ENCODE measurements around the gene FOXA3. TPM values are rescaled to one million over a fixed set of nuclear protein-coding genes. Genes with fewer than 3 reads are reported as not detected.
A peak's percentile ranks its signal among the peaks of the same experiment; 100 is the strongest.

The FOXA3 gene
- total and polyA plus RNA-seq, 2 experiments from 2014 or later: 1.6 to 1.9 TPM

DNA sequence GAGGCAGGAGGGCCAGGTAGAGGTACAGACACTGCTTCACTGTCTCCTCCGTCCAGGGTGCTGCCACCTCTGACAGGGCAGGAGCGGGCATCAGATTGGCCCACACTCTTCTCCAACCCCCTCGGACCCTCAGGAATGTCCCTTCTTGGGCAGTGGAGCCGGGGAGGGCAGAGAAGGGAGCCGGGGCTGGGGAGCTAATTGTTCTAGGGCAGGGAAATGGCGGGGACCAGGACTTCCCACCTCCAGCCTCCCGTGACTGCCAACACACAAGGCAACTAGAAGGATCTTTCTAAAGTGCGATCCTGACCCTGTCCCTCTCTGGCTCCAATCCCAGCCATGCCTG lies 38.9 kb upstream of the FOXA3 start:
- TF ChIP-seq, protein P1, sequence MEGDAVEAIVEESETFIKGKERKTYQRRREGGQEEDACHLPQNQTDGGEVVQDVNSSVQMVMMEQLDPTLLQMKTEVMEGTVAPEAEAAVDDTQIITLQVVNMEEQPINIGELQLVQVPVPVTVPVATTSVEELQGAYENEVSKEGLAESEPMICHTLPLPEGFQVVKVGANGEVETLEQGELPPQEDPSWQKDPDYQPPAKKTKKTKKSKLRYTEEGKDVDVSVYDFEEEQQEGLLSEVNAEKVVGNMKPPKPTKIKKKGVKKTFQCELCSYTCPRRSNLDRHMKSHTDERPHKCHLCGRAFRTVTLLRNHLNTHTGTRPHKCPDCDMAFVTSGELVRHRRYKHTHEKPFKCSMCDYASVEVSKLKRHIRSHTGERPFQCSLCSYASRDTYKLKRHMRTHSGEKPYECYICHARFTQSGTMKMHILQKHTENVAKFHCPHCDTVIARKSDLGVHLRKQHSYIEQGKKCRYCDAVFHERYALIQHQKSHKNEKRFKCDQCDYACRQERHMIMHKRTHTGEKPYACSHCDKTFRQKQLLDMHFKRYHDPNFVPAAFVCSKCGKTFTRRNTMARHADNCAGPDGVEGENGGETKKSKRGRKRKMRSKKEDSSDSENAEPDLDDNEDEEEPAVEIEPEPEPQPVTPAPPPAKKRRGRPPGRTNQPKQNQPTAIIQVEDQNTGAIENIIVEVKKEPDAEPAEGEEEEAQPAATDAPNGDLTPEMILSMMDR (IDR thresholded peaks at IDR 0.05; ENCODE audit: low read depth, low read length): no peak
- Histone ChIP-seq H3K9me3 (ENCODE audit: low read depth) (no peaks in the 10 kb centered on the region), H3K27me3 (no peaks in the 10 kb centered on the region), H3K36me3 (peaks cover 38% of the 10 kb centered on the region), H3K4me1 (ENCODE audit: low read depth) (no peaks in the 10 kb centered on the region), H3K27ac (peak overlapping the region; percentile 24), H3K4me3 (no peak overlapping the region)
- no peak for DNase-seq (ENCODE audit: low read depth in 1 of 2, low spot score in 1 of 2)

DNA sequence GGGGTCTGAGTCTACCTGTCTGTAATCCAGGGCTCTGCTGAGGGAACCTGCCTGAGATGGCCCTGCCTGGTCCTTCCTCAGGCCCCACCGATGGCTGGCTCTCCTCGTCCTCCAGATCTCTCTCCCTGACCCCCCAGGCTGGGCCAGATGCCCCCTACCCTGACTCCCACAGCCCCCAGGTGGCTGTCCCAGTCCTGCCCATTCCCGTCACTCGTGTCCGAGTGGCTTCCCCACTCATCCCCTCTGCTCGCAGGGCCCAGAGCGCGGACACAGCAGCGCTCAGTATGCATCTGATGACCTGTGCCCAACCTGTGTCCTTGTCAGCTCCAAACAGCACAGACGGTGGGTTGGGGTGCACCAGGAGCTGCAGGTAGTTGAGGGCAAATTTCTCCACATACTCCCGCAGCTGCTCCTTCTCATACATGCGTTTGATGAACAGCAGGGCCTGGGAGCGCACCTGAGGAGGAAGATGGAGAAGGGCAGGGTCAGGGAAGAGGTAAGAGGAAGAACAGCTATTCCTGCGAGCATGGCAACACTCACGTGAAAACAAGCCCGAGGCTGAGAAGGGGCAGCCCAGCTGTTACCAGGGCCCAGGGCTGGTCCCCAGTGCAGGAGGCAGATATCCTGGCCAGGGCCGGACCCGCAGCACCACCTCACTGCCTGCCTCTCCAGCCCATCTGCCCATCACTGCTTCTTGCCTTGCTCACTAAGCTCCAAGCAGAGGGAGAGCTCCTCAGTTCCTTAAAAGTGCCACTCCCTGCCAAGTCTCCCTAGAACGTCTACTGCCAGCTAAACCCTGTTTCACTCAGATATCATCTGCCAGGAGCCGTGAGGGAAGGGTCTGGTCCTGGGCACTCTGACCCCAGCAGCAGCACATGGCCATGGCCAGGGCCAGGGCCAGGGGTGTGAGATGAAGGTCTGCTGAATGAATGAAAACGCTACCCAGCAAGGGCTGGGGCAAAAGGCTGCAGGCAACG lies 37.9 kb upstream of the FOXA3 start:
- Histone ChIP-seq H3K9me3 (ENCODE audit: low read depth) (no peaks in the 10 kb centered on the region), H3K27ac (no peak overlapping the region), H3K36me3 (peaks cover 37% of the 10 kb centered on the region), H3K4me3 (no peak overlapping the region), H3K4me1 (ENCODE audit: low read depth) (no peaks in the 10 kb centered on the region), H3K27me3 (no peaks in the 10 kb centered on the region)
- TF ChIP-seq, protein P1 (IDR thresholded peaks at IDR 0.05; ENCODE audit: low read depth, low read length): no peak
- no peak for DNase-seq (ENCODE audit: low read depth in 1 of 2, low spot score in 1 of 2)

DNA sequence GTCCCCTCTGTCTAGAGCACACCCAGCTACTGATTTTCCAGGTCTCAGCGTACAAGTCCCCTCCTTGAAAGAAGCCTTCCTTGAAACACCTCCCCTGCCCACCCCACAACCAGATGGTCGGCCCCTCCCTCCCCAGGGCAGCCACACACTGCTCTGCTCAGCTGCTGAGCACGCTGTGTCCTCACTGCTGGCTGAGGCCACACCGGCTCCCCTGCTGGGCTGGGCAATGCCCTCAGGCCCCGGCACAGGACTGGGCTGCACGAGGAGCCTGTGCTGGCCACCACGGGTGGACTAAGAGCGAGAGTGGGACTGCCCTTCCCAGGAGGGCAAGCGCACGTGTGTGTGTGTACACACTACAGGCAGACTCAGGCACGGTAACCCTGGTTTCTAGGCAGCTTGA lies 37.2 kb upstream of the FOXA3 start:
- Histone ChIP-seq H3K9me3 (ENCODE audit: low read depth) (no peaks in the 10 kb centered on the region), H3K4me3 (no peak overlapping the region), H3K27me3 (no peaks in the 10 kb centered on the region), H3K27ac (no peak overlapping the region), H3K36me3 (peaks cover 37% of the 10 kb centered on the region), H3K4me1 (ENCODE audit: low read depth) (no peaks in the 10 kb centered on the region)
- TF ChIP-seq, protein P1 (IDR thresholded peaks at IDR 0.05; ENCODE audit: low read depth, low read length): no peak
- DNase-seq (ENCODE audit: low read depth in 1 of 2, low spot score in 1 of 2): no peak

DNA sequence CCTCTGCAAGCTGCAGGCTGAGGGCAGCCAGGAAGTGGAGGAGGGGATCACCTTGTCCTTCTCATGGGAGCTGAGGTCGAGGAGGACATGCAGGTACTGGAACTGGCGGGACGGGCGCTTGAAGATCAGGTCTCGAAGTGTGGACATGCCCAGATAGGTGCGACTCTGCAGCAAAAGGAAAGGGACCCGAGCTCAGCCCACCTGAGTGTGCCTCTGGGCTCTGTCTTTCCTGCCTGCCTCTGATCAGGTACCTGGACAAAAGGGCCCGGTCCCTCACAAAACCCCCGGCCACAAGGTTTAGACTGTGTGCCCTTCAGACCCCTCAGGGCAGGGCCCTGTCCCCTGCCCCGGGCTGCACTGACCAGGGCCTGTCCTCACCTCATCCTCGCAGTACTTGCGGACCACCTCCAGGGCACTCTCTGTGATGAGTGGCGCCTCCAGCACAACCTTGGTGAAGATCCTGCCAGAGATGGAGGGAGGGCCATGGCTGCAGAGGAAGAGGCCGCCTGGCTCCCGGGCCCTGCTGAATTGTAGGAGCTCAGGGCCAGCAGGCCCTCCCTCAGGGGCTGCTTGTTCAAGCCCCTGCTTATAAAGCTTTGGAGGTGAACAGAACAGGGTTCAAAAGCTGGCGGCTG lies 36.5 kb upstream of the FOXA3 start:
- no peaks in the 10 kb centered on the region for H3K27me3 ChIP-seq
- H3K9me3 ChIP-seq (ENCODE audit: low read depth): no peaks in the 10 kb centered on the region
- no peaks in the 10 kb centered on the region for H3K4me1 ChIP-seq (ENCODE audit: low read depth)
- peaks cover 38% of the 10 kb centered on the region for H3K36me3 ChIP-seq
- no peak overlapping the region for H3K27ac ChIP-seq
- no peak overlapping the region for H3K4me3 ChIP-seq
- TF ChIP-seq, protein P1 (IDR thresholded peaks at IDR 0.05; ENCODE audit: low read depth, low read length): no peak
- DNase-seq (ENCODE audit: low read depth in 1 of 2, low spot score in 1 of 2): no peak

DNA sequence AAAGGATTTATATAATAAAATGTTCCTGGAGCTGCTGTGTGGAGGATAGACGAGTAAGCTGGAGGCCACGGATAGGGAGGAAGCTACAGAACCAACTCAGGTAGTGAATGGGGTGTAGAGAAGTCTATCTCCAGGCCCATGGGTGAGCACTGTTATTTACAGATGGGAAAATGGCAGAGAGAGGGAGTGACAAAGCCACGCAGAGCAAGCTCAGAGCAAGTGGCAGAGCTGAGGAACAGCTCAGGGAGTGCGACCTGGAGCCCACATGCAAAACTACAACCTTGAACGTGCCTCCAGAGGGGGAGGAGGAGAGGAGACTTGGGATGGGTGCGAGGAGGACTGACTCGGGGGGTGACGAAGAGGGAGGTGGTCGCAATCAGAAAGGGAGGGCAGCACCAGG lies 35.6 kb upstream of the FOXA3 start:
- Histone ChIP-seq H3K9me3 (ENCODE audit: low read depth) (no peaks in the 10 kb centered on the region), H3K27ac (no peak overlapping the region), H3K4me3 (no peak overlapping the region), H3K4me1 (ENCODE audit: low read depth) (no peaks in the 10 kb centered on the region), H3K36me3 (peaks cover 36% of the 10 kb centered on the region), H3K27me3 (no peaks in the 10 kb centered on the region)
- no peak for DNase-seq (ENCODE audit: low read depth in 1 of 2, low spot score in 1 of 2)
- TF ChIP-seq, protein P1 (IDR thresholded peaks at IDR 0.05; ENCODE audit: low read depth, low read length): no peak

Measured in cardiac muscle cell (in vitro differentiated cells and primary cell).